Trophoblast cell (in vitro differentiated cells and primary cell): ENCODE data around the gene CNRIP1.

Experiments used
- DNase-seq, 2 donors: peaks; one replicate each; pipeline ENCODE4 v3.0.0-alpha.2; 2016
- H2AFZ ChIP-seq: 2 replicates; pipeline ENCODE4 v1.6.1; 2013; ENCODE audit warnings: low read length, moderate library complexity, mild to moderate bottlenecking; ENCODE audit not compliant: insufficient read depth, poor library complexity
- H2AK5ac ChIP-seq: 2 replicates; pipeline ENCODE4 v1.6.1; 2013; ENCODE audit warnings: mild to moderate bottlenecking, low read length
- H2BK120ac ChIP-seq: 2 replicates; pipeline ENCODE4 v1.6.1; 2013; ENCODE audit warnings: low read length, mild to moderate bottlenecking, moderate library complexity; ENCODE audit not compliant: insufficient read depth, poor library complexity
- H2BK12ac ChIP-seq: 2 replicates; pipeline ENCODE4 v1.6.1; 2013; ENCODE audit warnings: mild to moderate bottlenecking, low read length, moderate library complexity
- H2BK5ac ChIP-seq: 2 replicates; pipeline ENCODE4 v1.6.1; 2013; ENCODE audit warnings: low read length, low read depth, moderate library complexity, mild to moderate bottlenecking; ENCODE audit not compliant: poor library complexity
- H3K14ac ChIP-seq: 2 replicates; pipeline ENCODE4 v1.6.1; 2013; ENCODE audit warnings: mild to moderate bottlenecking, low read length
- H3K18ac ChIP-seq: 2 replicates; pipeline ENCODE4 v1.6.1; 2013; ENCODE audit warnings: mild to moderate bottlenecking, low read length
- H3K23ac ChIP-seq: 2 replicates; pipeline ENCODE4 v1.6.1; 2013; ENCODE audit warnings: low read length
- H3K27ac ChIP-seq: 2 replicates; pipeline ENCODE4 v1.5.1; 2013; ENCODE audit warnings: low read depth, mild to moderate bottlenecking, inconsistent platforms, low read length, moderate library complexity
- H3K27me3 ChIP-seq: 2 replicates; pipeline ENCODE4 v1.6.1; 2013; ENCODE audit warnings: inconsistent platforms, mild to moderate bottlenecking, low read length, moderate library complexity; ENCODE audit not compliant: insufficient read depth
- H3K36me3 ChIP-seq, 2 experiments: 1 replicate in 1 of 2; 2 replicates in 1 of 2; pipeline ENCODE4 v1.6.1; 2013; ENCODE audit warnings: low read length in 2 of 2, mild to moderate bottlenecking in 2 of 2, moderate library complexity in 1 of 2; ENCODE audit not compliant: insufficient read depth in 2 of 2, control insufficient read depth in 1 of 2
- H3K4ac ChIP-seq: 2 replicates; pipeline ENCODE4 v1.6.1; 2013; ENCODE audit warnings: low read depth, mild to moderate bottlenecking, low read length, moderate library complexity
- H3K4me1 ChIP-seq, 2 experiments: 1 replicate in 1 of 2; 2 replicates in 1 of 2; pipeline ENCODE4 v1.6.1; 2013; ENCODE audit warnings: low read length in 2 of 2, mild to moderate bottlenecking in 2 of 2, moderate library complexity in 1 of 2; ENCODE audit not compliant: insufficient read depth in 2 of 2, control insufficient read depth in 1 of 2
- H3K4me2 ChIP-seq: 2 replicates; pipeline ENCODE4 v1.6.1; 2013; ENCODE audit warnings: inconsistent platforms, mild to moderate bottlenecking, low read length, moderate library complexity
- H3K4me3 ChIP-seq: 2 replicates; pipeline ENCODE4 v1.5.1; 2013; ENCODE audit warnings: mild to moderate bottlenecking, low read depth, low read length, inconsistent platforms
- H3K79me1 ChIP-seq: one replicate; pipeline ENCODE4 v1.6.1; 2013; ENCODE audit warnings: low read length
- H3K79me2 ChIP-seq: 2 replicates; pipeline ENCODE4 v1.6.1; 2013; ENCODE audit warnings: low read length, mild to moderate bottlenecking; ENCODE audit not compliant: control insufficient read depth, insufficient read depth, poor library complexity
- H3K9ac ChIP-seq: 2 replicates; pipeline ENCODE4 v1.6.1; 2013; ENCODE audit warnings: mild to moderate bottlenecking, low read length
- H3K9me3 ChIP-seq: 2 replicates; pipeline ENCODE4 v1.6.1; 2013; ENCODE audit warnings: low read depth, mild to moderate bottlenecking, control low read depth, inconsistent platforms, low read length; ENCODE audit not compliant: insufficient read depth
- H4K12ac ChIP-seq: 2 replicates; pipeline ENCODE4 v1.6.1; 2013; ENCODE audit warnings: low read depth, mild to moderate bottlenecking, low read length, moderate library complexity
- H4K8ac ChIP-seq: 2 replicates; pipeline ENCODE4 v1.6.1; 2013; ENCODE audit warnings: low read depth, mild to moderate bottlenecking, low read length, moderate library complexity
- H4K91ac ChIP-seq: one replicate; pipeline ENCODE4 v1.6.1; 2013; ENCODE audit warnings: low read depth, mild to moderate bottlenecking, low read length, moderate library complexity
- WGBS: extraction: QIAGEN DNeasy Blood & Tissue Kit; methylation state at CpG from one replicate; pipeline ENCODE4 v1.1.7; 2013; ENCODE audit warnings: missing lambda C conversion rate; ENCODE audit not compliant: insufficient read length, insufficient coverage; ENCODE audit errors: extremely low coverage; 5-methylcytosine and 5-hydroxymethylcytosine counted together

The CNRIP1 gene

GRCh38 chr2:68362069-68362468, 42.3 kb upstream of the CNRIP1 start:
- whole genome bisulfite sequencing: no CpG with 5 or more reads among the region's 12 CpGs
- no peak overlapping the region for H2BK5ac ChIP-seq
- no peak overlapping the region for H3K4me2 ChIP-seq
- H3K14ac ChIP-seq: no peak overlapping the region
- H3K4me1 ChIP-seq: peaks cover 0 to 3% of the 10 kb centered on the region in 2 experiments
- H3K27ac ChIP-seq: no peak overlapping the region
- no peaks in the 10 kb centered on the region for H3K79me2 ChIP-seq
- H2BK120ac ChIP-seq: no peak overlapping the region
- H4K12ac ChIP-seq: no peak overlapping the region
- no peak overlapping the region for H3K4me3 ChIP-seq
- H3K9me3 ChIP-seq: no peaks in the 10 kb centered on the region
- DNase-seq: peak; percentile 52 to 87
- H4K8ac ChIP-seq: no peak overlapping the region
- no peak overlapping the region for H3K18ac ChIP-seq
- no peaks in the 10 kb centered on the region for H3K27me3 ChIP-seq
- H2BK12ac ChIP-seq: no peak overlapping the region
- H3K79me1 ChIP-seq: no peaks in the 10 kb centered on the region
- H3K9ac ChIP-seq: no peak overlapping the region
- no peak overlapping the region for H2AFZ ChIP-seq
- H3K36me3 ChIP-seq: no peaks in the 10 kb centered on the region
- no peak overlapping the region for H3K23ac ChIP-seq
- no peak overlapping the region for H2AK5ac ChIP-seq
- H3K4ac ChIP-seq: no peak overlapping the region
- no peak overlapping the region for H4K91ac ChIP-seq

GRCh38 chr2:68359889-68360288, 40.1 kb upstream of the CNRIP1 start:
- H4K12ac ChIP-seq: no peak overlapping the region
- no peak overlapping the region for H3K4me3 ChIP-seq
- H2AFZ ChIP-seq: no peak overlapping the region
- no peaks in the 10 kb centered on the region for H3K79me1 ChIP-seq
- no peaks in the 10 kb centered on the region for H3K79me2 ChIP-seq
- no peaks in the 10 kb centered on the region for H3K36me3 ChIP-seq
- H3K14ac ChIP-seq: no peak overlapping the region
- H4K8ac ChIP-seq: no peak overlapping the region
- H3K27ac ChIP-seq: no peak overlapping the region
- no peak overlapping the region for H3K4me2 ChIP-seq
- no peak overlapping the region for H3K9ac ChIP-seq
- H2AK5ac ChIP-seq: no peak overlapping the region
- no peaks in the 10 kb centered on the region for H3K9me3 ChIP-seq
- no peak overlapping the region for H2BK120ac ChIP-seq
- H4K91ac ChIP-seq: no peak overlapping the region
- no peak overlapping the region for H3K4ac ChIP-seq
- no peak for DNase-seq
- H3K18ac ChIP-seq: no peak overlapping the region
- H2BK12ac ChIP-seq: no peak overlapping the region
- no peak overlapping the region for H3K23ac ChIP-seq
- no peak overlapping the region for H2BK5ac ChIP-seq
- no CpG with 5 or more reads among the region's 3 CpGs for WGBS
- no peaks in the 10 kb centered on the region for H3K27me3 ChIP-seq
- H3K4me1 ChIP-seq: no peaks in the 10 kb centered on the region

- H2BK12ac ChIP-seq: no peak overlapping the region
- no peak overlapping the region for H3K9ac ChIP-seq
- H3K79me2 ChIP-seq: no peaks in the 10 kb centered on the region
- H2BK120ac ChIP-seq: no peak overlapping the region
- H3K4me2 ChIP-seq: no peak overlapping the region
- H3K4me1 ChIP-seq: no peaks in the 10 kb centered on the region
- H3K4ac ChIP-seq: no peak overlapping the region
- H4K12ac ChIP-seq: no peak overlapping the region
- H2BK5ac ChIP-seq: no peak overlapping the region
- no peak overlapping the region for H2AFZ ChIP-seq
- H3K4me3 ChIP-seq: no peak overlapping the region
- H3K18ac ChIP-seq: no peak overlapping the region
- peak overlapping the region; percentile 26 for H4K91ac ChIP-seq
- DNase-seq: peak; percentile 40 to 59
- H3K36me3 ChIP-seq: no peaks in the 10 kb centered on the region
- H3K9me3 ChIP-seq: no peaks in the 10 kb centered on the region
- H3K79me1 ChIP-seq: no peaks in the 10 kb centered on the region
- no CpG with 5 or more reads among the region's 6 CpGs for WGBS
- H3K27me3 ChIP-seq: no peaks in the 10 kb centered on the region
- H3K27ac ChIP-seq: no peak overlapping the region
- no peak overlapping the region for H3K23ac ChIP-seq
- H3K14ac ChIP-seq: no peak overlapping the region
- H4K8ac ChIP-seq: peak overlapping the region; percentile 48
- no peak overlapping the region for H2AK5ac ChIP-seq
These were observed 38.0 kb upstream of the CNRIP1 start for GRCh38 chr2:68357605-68358337.

DNA sequence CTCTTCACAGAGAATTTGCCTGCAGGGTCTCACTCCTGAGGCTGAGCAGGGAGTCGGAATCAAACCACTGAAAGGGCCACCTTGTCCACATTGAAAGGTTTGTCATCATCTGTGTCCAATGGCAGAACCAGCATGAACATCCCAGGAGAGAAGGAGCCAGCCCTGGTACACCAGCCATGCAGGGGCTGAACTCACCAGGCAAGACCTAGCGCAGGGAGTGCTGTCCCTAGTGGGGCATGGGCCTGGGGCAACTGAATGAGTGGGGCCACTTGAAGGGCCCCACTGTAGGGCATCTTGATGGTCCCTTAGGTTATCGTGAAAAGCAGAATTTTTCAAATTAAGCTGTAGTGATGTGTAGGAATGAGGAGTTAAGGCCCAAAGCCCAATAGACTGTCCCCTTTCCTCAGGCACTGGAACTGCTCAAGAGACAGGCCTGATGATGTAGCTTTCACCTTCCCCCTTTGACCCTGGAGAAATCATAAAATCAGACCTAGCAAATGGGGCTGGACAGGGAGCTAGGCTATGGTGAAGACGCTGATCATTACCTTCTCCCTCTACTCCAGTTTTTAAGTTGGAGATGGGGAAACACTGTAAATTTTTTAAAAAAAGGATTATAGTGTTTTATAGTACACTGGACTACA, 37.0 kb upstream of the CNRIP1 start:
- peak; percentile 12 to 58 for DNase-seq
- no peak overlapping the region for H2AK5ac ChIP-seq
- no peak overlapping the region for H3K4ac ChIP-seq
- no peak overlapping the region for H2BK12ac ChIP-seq
- peak overlapping the region; percentile 33 for H3K27ac ChIP-seq
- H3K23ac ChIP-seq: no peak overlapping the region
- H3K4me3 ChIP-seq: no peak overlapping the region
- H3K4me2 ChIP-seq: no peak overlapping the region
- no peak overlapping the region for H3K18ac ChIP-seq
- no peak overlapping the region for H2BK5ac ChIP-seq
- no peak overlapping the region for H4K12ac ChIP-seq
- H2AFZ ChIP-seq: no peak overlapping the region
- H3K36me3 ChIP-seq: no peaks in the 10 kb centered on the region
- no peak overlapping the region for H4K91ac ChIP-seq
- H3K9me3 ChIP-seq: no peaks in the 10 kb centered on the region
- H4K8ac ChIP-seq: no peak overlapping the region
- no CpG with 5 or more reads among the region's 4 CpGs for WGBS
- H3K9ac ChIP-seq: no peak overlapping the region
- H3K79me2 ChIP-seq: no peaks in the 10 kb centered on the region
- H3K79me1 ChIP-seq: no peaks in the 10 kb centered on the region
- H3K27me3 ChIP-seq: no peaks in the 10 kb centered on the region
- no peaks in the 10 kb centered on the region for H3K4me1 ChIP-seq
- no peak overlapping the region for H2BK120ac ChIP-seq
- H3K14ac ChIP-seq: no peak overlapping the region
